NCI-H2227 (cell line): ENCODE data around the gene REC8.

ENCODE experiments used
- DNase-seq: peaks from one replicate; lab custom pipeline; 2025; ENCODE audit not compliant: unreplicated experiment; lab: John Stamatoyannopoulos, UW

The REC8 gene

GRCh38 chr14:24171422-24172260 is at the start of gene REC8:
REC8 (plus strand) TSS chr14:24172080; CDS start chr14:24172553, 473 bp downstream.
- peak; percentile 98 for DNase-seq

GRCh38 chr14:24122416-24122815 is 49.5 kb upstream of the REC8 start:
- DNase-seq: no peak

GRCh38 chr14:24122898-24123297 is 49.0 kb upstream of the REC8 start:
- no peak for DNase-seq

GRCh38 chr14:24123424-24124417 is 48.2 kb upstream of the REC8 start:
- no peak for DNase-seq

- no peak for DNase-seq
Observed at GRCh38 chr14:24126939-24127338, 44.9 kb upstream of the REC8 start.

- DNase-seq: no peak
Observed at GRCh38 chr14:24127673-24128072, 44.2 kb upstream of the REC8 start.

- no peak for DNase-seq
Observed at GRCh38 chr14:24129410-24129998, 42.4 kb upstream of the REC8 start.

- no peak for DNase-seq
Observed at GRCh38 chr14:24130380-24130716, 41.5 kb upstream of the REC8 start, which contains the start of gene FITM1. FITM1 (plus strand) TSS chr14:24130659; CDS start chr14:24131564, 905 bp downstream.

- no peak for DNase-seq
Observed at GRCh38 chr14:24130717-24131548, 40.9 kb upstream of the REC8 start.

- DNase-seq: no peak
Observed at GRCh38 chr14:24131549-24131966, 40.3 kb upstream of the REC8 start.

- no peak for DNase-seq
Observed at GRCh38 chr14:24132061-24132685, 39.7 kb upstream of the REC8 start.

- no peak for DNase-seq
Observed at GRCh38 chr14:24132976-24133375, 38.9 kb upstream of the REC8 start.

- no peak for DNase-seq
Observed at GRCh38 chr14:24133735-24134134, 38.1 kb upstream of the REC8 start.

- no peak for DNase-seq
Observed at GRCh38 chr14:24135584-24135833, 36.4 kb upstream of the REC8 start.

- DNase-seq: peak; percentile 94
Observed at GRCh38 chr14:24135834-24136683, 35.8 kb upstream of the REC8 start, which contains the start of gene PSME1. PSME1 (plus strand) TSS chr14:24136194; CDS start chr14:24136263, 69 bp downstream.

- no peak for DNase-seq
Observed at GRCh38 chr14:24136684-24137528, 35.0 kb upstream of the REC8 start.

- DNase-seq: no peak
Observed at GRCh38 chr14:24137529-24138395, 34.1 kb upstream of the REC8 start.
